WTC11 (cell line): ENCODE data around the gene STRN. TPM values are rescaled to one million over a fixed set of nuclear protein-coding genes. Genes with fewer than 3 reads are reported as not detected.
"Not testable (repeated sequence)": the region's sequence is repeated elsewhere in the genome, so short reads cannot be mapped to it uniquely, and the experiment has no call there.

ENCODE experiments used
- ATAC-seq: fragments of 200-7000 bp; cut with Tn5 transposase; 2 replicates; pipeline ENCODE4 v1.10.0; 2021; ENCODE audit warnings: mild to moderate bottlenecking, moderate library complexity
- CTCF ChIA-PET: fragments of 300-600 bp; sonication (Branson Sonifier 250); formaldehyde crosslinking; loops from one replicate; lab custom pipeline; 2021; ENCODE audit warnings: antibody characterized with exemption; lab: Charles Lee
- POLR2A ChIA-PET: fragments of 350-600 bp; sonication (Branson Sonifier 250); formaldehyde crosslinking; loops from one replicate; lab custom pipeline; 2021; ENCODE audit warnings: antibody characterized with exemption; lab: Charles Lee
- DNase-seq: peaks from one replicate; pipeline ENCODE4 v3.0.0; 2021; ENCODE audit warnings: low spot score
- H3K27ac Mint-ChIP-seq: 2 replicates; pipeline ENCODE4 v1.8.0; 2021; ENCODE audit warnings: mixed read lengths
- H3K27me3 Mint-ChIP-seq: 2 replicates; pipeline ENCODE4 v1.8.0; 2021; ENCODE audit warnings: low read depth, mild to moderate bottlenecking, moderate library complexity, mixed read lengths
- H3K36me3 Mint-ChIP-seq: 2 replicates; pipeline ENCODE4 v1.8.0; 2021; ENCODE audit warnings: mixed read lengths
- H3K4me1 Mint-ChIP-seq: 2 replicates; pipeline ENCODE4 v1.8.0; 2022; ENCODE audit warnings: mixed read lengths
- H3K4me3 Mint-ChIP-seq: 2 replicates; pipeline ENCODE4 v1.8.0; 2021; ENCODE audit warnings: mild to moderate bottlenecking, moderate library complexity, mixed read lengths
- H3K9me3 Mint-ChIP-seq: 2 replicates; pipeline ENCODE4 v1.8.0; 2021; ENCODE audit warnings: mixed read lengths
- ELF4 ChIP-seq: sonication (generic); formaldehyde crosslinking; IDR thresholded peaks from 2 replicates; pipeline ENCODE4 v1.8.1; 2022; ENCODE audit warnings: low read depth, mild to moderate bottlenecking, moderate library complexity, missing genetic modification reagents
- ERG ChIP-seq: fragments of 250-450 bp; sonication (Bioruptor Pico); IDR thresholded peaks from 2 replicates; pipeline ENCODE4 v1.8.0; 2021; ENCODE audit warnings: mild to moderate bottlenecking
- FOXP1 ChIP-seq: sonication (generic); formaldehyde crosslinking; IDR thresholded peaks from 2 replicates; pipeline ENCODE4 v1.8.0; 2022; ENCODE audit warnings: missing genetic modification reagents, mild to moderate bottlenecking, moderate library complexity, borderline replicate concordance
- JAZF1 ChIP-seq: fragments of 250-450 bp; sonication (Bioruptor Pico); IDR thresholded peaks from 2 replicates; pipeline ENCODE4 v1.9.0; 2021; ENCODE audit warnings: moderate library complexity, mild to moderate bottlenecking, inconsistent platforms
- MLX ChIP-seq: sonication (generic); formaldehyde crosslinking; IDR thresholded peaks from 2 replicates; pipeline ENCODE4 v1.8.1; 2023; ENCODE audit warnings: mild to moderate bottlenecking, missing genetic modification reagents, moderate library complexity
- NFATC4 ChIP-seq: fragments of 250-450 bp; sonication (Bioruptor Pico); IDR thresholded peaks from 2 replicates; pipeline ENCODE4 v1.9.0; 2021; ENCODE audit warnings: mild to moderate bottlenecking
- NFYB ChIP-seq: sonication (generic); formaldehyde crosslinking; conservative IDR thresholded peaks from 2 replicates; pipeline ENCODE4 v1.8.0; 2022; ENCODE audit warnings: low read depth, missing genetic modification reagents
- RORB ChIP-seq: fragments of 250-450 bp; sonication (Bioruptor Pico); IDR thresholded peaks from 2 replicates; pipeline ENCODE4 v1.9.0; 2021; ENCODE audit warnings: mild to moderate bottlenecking
- SMAD3 ChIP-seq: sonication (generic); formaldehyde crosslinking; IDR thresholded peaks from 2 replicates; pipeline ENCODE4 v1.8.0; 2022; ENCODE audit warnings: missing genetic modification reagents, mild to moderate bottlenecking, borderline replicate concordance
- SMAD4 ChIP-seq: sonication (generic); formaldehyde crosslinking; IDR thresholded peaks from 2 replicates; pipeline ENCODE4 v1.8.0; 2022; ENCODE audit warnings: mild to moderate bottlenecking, missing genetic modification reagents
- TP53 ChIP-seq: sonication (generic); formaldehyde crosslinking; IDR thresholded peaks from 2 replicates; pipeline ENCODE4 v1.8.1; 2023; ENCODE audit warnings: mild to moderate bottlenecking, missing genetic modification reagents
- ZBTB21 ChIP-seq: sonication (generic); formaldehyde crosslinking; IDR thresholded peaks from 2 replicates; pipeline ENCODE4 v1.8.1; 2023; ENCODE audit warnings: mild to moderate bottlenecking, missing genetic modification reagents, borderline replicate concordance
- ZMAT4 ChIP-seq: fragments of 250-450 bp; sonication (Bioruptor Pico); IDR thresholded peaks from 2 replicates; pipeline ENCODE4 v1.9.0; 2021; ENCODE audit warnings: mild to moderate bottlenecking
- ZNF138 ChIP-seq: sonication (generic); formaldehyde crosslinking; conservative IDR thresholded peaks from 2 replicates; pipeline ENCODE4 v1.8.1; 2022; ENCODE audit warnings: mild to moderate bottlenecking, moderate library complexity, missing genetic modification reagents
- ZNF219 ChIP-seq: sonication (generic); formaldehyde crosslinking; IDR thresholded peaks from 2 replicates; pipeline ENCODE4 v1.8.0; 2023; ENCODE audit warnings: missing genetic modification reagents, mild to moderate bottlenecking, borderline replicate concordance
- total RNA-seq: library from RNA; stranded (reverse); gene quantifications from 3 replicates; pipeline ENCODE4 v1.2.3, GENCODE V29; 2021
- TF ChIP-seq, protein P1 (sequence below): sonication (generic); formaldehyde crosslinking; IDR thresholded peaks from 2 replicates; pipeline ENCODE4 v1.8.1; 2022; ENCODE audit warnings: missing genetic modification reagents, borderline replicate concordance
- TF ChIP-seq, protein P2 (sequence below): sonication (generic); formaldehyde crosslinking; IDR thresholded peaks from 2 replicates; pipeline ENCODE4 v1.8.0; 2022; ENCODE audit warnings: mild to moderate bottlenecking, missing genetic modification reagents
- TF ChIP-seq, protein P3 (sequence below): sonication (generic); formaldehyde crosslinking; IDR thresholded peaks from 2 replicates; pipeline ENCODE4 v1.8.1; 2023; ENCODE audit warnings: mild to moderate bottlenecking, moderate library complexity, missing genetic modification reagents
- TF ChIP-seq, protein P4 (sequence below): fragments of 250-450 bp; sonication (Bioruptor Pico); IDR thresholded peaks from 2 replicates; pipeline ENCODE4 v1.9.0; 2021; ENCODE audit warnings: mild to moderate bottlenecking

The STRN gene
- total RNA-seq, 1 experiment from 2014 or later, result 34.7 TPM

DNA sequence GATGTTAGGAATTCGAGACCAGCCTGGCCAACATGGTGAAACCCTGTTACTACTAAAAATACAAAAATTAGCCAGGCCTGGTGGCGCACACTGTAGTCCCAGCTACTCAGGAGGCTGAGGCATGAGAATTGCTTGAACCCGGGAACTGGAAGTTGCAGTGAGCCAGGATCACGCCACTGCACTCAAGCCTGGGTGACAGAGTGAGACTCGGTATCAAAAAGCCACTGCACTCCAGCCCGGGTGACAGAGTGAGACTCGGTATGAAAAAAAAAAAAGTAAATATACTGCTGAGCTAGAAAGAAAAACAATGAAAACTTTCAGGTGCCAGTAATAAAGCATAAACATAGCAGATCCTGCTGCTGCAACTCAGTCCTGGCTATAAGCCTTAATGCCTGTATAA lies 73.5 kb downstream of the STRN start (continued):
- TF ChIP-seq, protein P1, sequence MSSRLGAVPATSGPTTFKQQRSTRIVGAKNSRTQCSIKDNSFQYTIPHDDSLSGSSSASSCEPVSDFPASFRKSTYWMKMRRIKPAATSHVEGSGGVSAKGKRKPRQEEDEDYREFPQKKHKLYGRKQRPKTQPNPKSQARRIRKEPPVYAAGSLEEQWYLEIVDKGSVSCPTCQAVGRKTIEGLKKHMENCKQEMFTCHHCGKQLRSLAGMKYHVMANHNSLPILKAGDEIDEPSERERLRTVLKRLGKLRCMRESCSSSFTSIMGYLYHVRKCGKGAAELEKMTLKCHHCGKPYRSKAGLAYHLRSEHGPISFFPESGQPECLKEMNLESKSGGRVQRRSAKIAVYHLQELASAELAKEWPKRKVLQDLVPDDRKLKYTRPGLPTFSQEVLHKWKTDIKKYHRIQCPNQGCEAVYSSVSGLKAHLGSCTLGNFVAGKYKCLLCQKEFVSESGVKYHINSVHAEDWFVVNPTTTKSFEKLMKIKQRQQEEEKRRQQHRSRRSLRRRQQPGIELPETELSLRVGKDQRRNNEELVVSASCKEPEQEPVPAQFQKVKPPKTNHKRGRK (CRISPR knock-in tag), result no peak
- TF ChIP-seq NFYB, result no peak

DNA sequence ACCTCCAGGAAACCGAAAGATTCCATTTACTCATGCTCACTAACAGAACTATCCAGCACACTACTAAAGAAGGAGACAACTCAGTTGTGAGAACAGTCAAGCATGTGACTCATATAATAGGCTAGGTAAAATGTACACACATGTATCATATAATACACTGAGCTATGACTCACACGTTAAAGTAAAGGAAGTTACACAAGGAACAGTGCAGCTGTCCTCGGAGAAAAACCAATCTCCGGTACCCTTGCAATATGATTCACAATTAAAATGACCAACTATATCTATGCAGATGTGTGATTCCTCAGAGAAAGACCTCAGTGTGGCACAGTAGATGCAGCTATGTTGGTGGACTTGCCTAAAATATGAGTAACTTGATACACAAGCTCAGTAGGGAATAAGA lies 76.5 kb downstream of the STRN start:
- Mint-ChIP-seq H3K4me3 (no peak overlapping the region), H3K4me1 (no peaks in the 10 kb centered on the region), H3K27me3 (no peaks in the 10 kb centered on the region), H3K9me3 (no peaks in the 10 kb centered on the region), H3K36me3 (peaks cover 3% of the 10 kb centered on the region; the same call in 1 of the 2 replicates), H3K27ac (no peak overlapping the region)
- ATAC-seq (no peak), DNase-seq (no peak)
- ChIA-PET CTCF (no interaction called here), POLR2A (no interaction called here)
- TF ChIP-seq RORB (CRISPR knock-in tag) (no peak), MLX (CRISPR knock-in tag) (no peak), ZBTB21 (CRISPR knock-in tag) (no peak), TP53 (no peak), ERG (no peak), JAZF1 (CRISPR knock-in tag) (no peak), NFATC4 (CRISPR knock-in tag) (no peak), SMAD3 (no peak), ZMAT4 (CRISPR knock-in tag) (no peak), ELF4 (CRISPR knock-in tag) (no peak), ZNF219 (CRISPR knock-in tag) (no peak), FOXP1 (CRISPR knock-in tag) (no peak), ZNF138 (CRISPR knock-in tag) (no peak), SMAD4 (CRISPR knock-in tag) (no peak)
- TF ChIP-seq, protein P2, sequence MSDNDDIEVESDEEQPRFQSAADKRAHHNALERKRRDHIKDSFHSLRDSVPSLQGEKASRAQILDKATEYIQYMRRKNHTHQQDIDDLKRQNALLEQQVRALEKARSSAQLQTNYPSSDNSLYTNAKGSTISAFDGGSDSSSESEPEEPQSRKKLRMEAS, result no peak
- TF ChIP-seq, protein P3, sequence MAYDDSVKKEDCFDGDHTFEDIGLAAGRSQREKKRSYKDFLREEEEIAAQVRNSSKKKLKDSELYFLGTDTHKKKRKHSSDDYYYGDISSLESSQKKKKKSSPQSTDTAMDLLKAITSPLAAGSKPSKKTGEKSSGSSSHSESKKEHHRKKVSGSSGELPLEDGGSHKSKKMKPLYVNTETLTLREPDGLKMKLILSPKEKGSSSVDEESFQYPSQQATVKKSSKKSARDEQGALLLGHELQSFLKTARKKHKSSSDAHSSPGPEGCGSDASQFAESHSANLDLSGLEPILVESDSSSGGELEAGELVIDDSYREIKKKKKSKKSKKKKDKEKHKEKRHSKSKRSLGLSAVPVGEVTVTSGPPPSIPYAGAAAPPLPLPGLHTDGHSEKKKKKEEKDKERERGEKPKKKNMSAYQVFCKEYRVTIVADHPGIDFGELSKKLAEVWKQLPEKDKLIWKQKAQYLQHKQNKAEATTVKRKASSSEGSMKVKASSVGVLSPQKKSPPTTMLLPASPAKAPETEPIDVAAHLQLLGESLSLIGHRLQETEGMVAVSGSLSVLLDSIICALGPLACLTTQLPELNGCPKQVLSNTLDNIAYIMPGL (CRISPR knock-in tag), result no peak
- TF ChIP-seq, protein P4, sequence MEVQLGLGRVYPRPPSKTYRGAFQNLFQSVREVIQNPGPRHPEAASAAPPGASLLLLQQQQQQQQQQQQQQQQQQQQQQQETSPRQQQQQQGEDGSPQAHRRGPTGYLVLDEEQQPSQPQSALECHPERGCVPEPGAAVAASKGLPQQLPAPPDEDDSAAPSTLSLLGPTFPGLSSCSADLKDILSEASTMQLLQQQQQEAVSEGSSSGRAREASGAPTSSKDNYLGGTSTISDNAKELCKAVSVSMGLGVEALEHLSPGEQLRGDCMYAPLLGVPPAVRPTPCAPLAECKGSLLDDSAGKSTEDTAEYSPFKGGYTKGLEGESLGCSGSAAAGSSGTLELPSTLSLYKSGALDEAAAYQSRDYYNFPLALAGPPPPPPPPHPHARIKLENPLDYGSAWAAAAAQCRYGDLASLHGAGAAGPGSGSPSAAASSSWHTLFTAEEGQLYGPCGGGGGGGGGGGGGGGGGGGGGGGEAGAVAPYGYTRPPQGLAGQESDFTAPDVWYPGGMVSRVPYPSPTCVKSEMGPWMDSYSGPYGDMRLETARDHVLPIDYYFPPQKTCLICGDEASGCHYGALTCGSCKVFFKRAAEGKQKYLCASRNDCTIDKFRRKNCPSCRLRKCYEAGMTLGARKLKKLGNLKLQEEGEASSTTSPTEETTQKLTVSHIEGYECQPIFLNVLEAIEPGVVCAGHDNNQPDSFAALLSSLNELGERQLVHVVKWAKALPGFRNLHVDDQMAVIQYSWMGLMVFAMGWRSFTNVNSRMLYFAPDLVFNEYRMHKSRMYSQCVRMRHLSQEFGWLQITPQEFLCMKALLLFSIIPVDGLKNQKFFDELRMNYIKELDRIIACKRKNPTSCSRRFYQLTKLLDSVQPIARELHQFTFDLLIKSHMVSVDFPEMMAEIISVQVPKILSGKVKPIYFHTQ (CRISPR knock-in tag), result no peak

GRCh38 chr2:36887095-36887494 lies 79.2 kb downstream of the STRN start:
- H3K4me3 Mint-ChIP-seq, DNase-seq, H3K27me3 Mint-ChIP-seq, ATAC-seq, CTCF ChIA-PET, H3K36me3 Mint-ChIP-seq, POLR2A ChIA-PET, H3K27ac Mint-ChIP-seq, H3K9me3 Mint-ChIP-seq, H3K4me1 Mint-ChIP-seq: not testable (repeated sequence)
